Heart left ventricle (tissue), 16 donors: ENCODE measurements around the gene SORCS2. TPM values are rescaled to one million over a fixed set of nuclear protein-coding genes. Genes with fewer than 3 reads are reported as not detected.
A peak's percentile ranks its signal among the peaks of the same experiment; 100 is the strongest.

Source experiments
- ATAC-seq, 4 donors: fragments of 200-7000 bp; cut with Tn5 transposase; one replicate each; pipeline ENCODE4 v1.9.1; 2020 to 2022; ENCODE audit warnings: moderate library complexity in 4 of 4, mild to moderate bottlenecking in 3 of 4, moderate number of reproducible peaks in 1 of 4
- DNase-seq, 5 donors: peaks; one replicate each; pipeline ENCODE4 v3.0.0-alpha.2; 2020
- H3K27ac ChIP-seq, 12 donors: fragments of 200-600 bp; sonication (generic) in 4 of 12; one replicate each; pipeline versions ENCODE4 v1.5.0 to v1.8.0; 2016 to 2022; ENCODE audit warnings: mild to moderate bottlenecking in 2 of 12
- H3K27me3 ChIP-seq, 9 donors: fragments of 200-600 bp; sonication (generic) in 2 of 9; one replicate each; pipeline versions ENCODE4 v1.5.1 to v1.8.0; 2016 to 2022; ENCODE audit warnings: mild to moderate bottlenecking in 3 of 9
- H3K36me3 ChIP-seq, 9 donors: fragments of 200-600 bp; sonication (generic) in 2 of 9; one replicate each; pipeline versions ENCODE4 v1.5.0 to v1.8.0; 2018 to 2022; ENCODE audit warnings: mild to moderate bottlenecking in 2 of 9
- H3K4me1 ChIP-seq, 12 donors: fragments of 200-600 bp; sonication (generic) in 4 of 12; one replicate each; pipeline versions ENCODE4 v1.5.0 to v1.8.0; 2016 to 2022; ENCODE audit warnings: mild to moderate bottlenecking in 3 of 12
- H3K4me3 ChIP-seq, 12 donors: fragments of 200-600 bp; sonication (generic) in 4 of 12; one replicate each; pipeline versions ENCODE4 v1.5.0 to v1.8.0; 2017 to 2022; ENCODE audit warnings: mild to moderate bottlenecking in 9 of 12, moderate library complexity in 4 of 12
- H3K9me3 ChIP-seq, 12 donors: fragments of 200-600 bp; sonication (generic) in 4 of 12; one replicate each; pipeline versions ENCODE4 v1.5.0 to v1.8.0; 2016 to 2022; ENCODE audit warnings: mild to moderate bottlenecking in 1 of 12
- CTCF ChIP-seq, 12 donors: fragments of 200-600 bp; sonication (generic) in 4 of 12; IDR thresholded peaks; one replicate each; pipeline versions ENCODE4 v1.5.0 to v1.8.0; 2018 to 2022; ENCODE audit warnings: antibody characterized with exemption in 12 of 12, mild to moderate bottlenecking in 5 of 12
- POLR2A ChIP-seq, 2 donors: fragments of 450-650 bp; IDR thresholded peaks; one replicate each; pipeline ENCODE4 v1.6.1; 2017; ENCODE audit warnings: antibody characterized with exemption in 2 of 2, mild to moderate bottlenecking in 2 of 2, moderate library complexity in 2 of 2
- WGBS, 4 donors: extraction: QIAGEN DNeasy Blood & Tissue Kit in 2 of 4; methylation state at CpG; one replicate each; pipeline versions ENCODE4 v1.1.5 to v1.1.7; 2013 to 2018; 5-methylcytosine and 5-hydroxymethylcytosine counted together
- intact Hi-C, 10 donors: fragments of 100-400 bp; cut with DNase I; formaldehyde crosslinking; loops; one replicate each; pipeline versions ENCODE4 v1.11.1 to v1.14.2; 2022
- polyA plus RNA-seq, 2 donors: library from polyadenylated mRNA; stranded (reverse); fragments of 200-250 nt; gene quantifications; one replicate each; pipeline ENCODE4 v1.2.3, GENCODE V29; 2013
- total RNA-seq, 9 donors: library from RNA; depleted of rRNA in 2 of 9; stranded (reverse); fragments of >200 nt in 2 of 9; fragmentation: NEBNext Ultra II Directional in 3 of 9; extraction: Animal tissue kit (Norgen Biotek cat#: 25700) in 3 of 9; gene quantifications; one replicate each; pipeline versions ENCODE4 v1.1.0 to v1.2.4, GENCODE V29; 2016 to 2023
- donor health status: ischemic (EF 13 %, LVEDD 7.1; RV severe dilation, severe dysfunction).
- donor health status: healthy with polysubstance abuse.
- donor health status: DM: no; HTN: yes; CAD: no.
- donor health status: DM: no; HTN: no; CAD: no.
- donor health status: ischemic (EF 25% LVEDD 6.9; RV normal size, moderate dysfunction).
- donor health status: ischemic (EF 25% LVEDD 5.7; RV mildly dilated, moderate dysfunction).
- donor health status: healthy.
- donor health status: DM: yes; HTN: yes; CAD: no.
- donor health status: ischemic (EF 35%, LVEDD 5.7; RV mildly dilated, moderate dysfunction).
- donor health status: nonischemic (EF 11% LVEDD 7.7; RV severe dilation, severe dysfunction).
- donor health status: DM: yes; HTN: yes; CAD: no.
- donor health status: PGD.
- donor health status: ischemic (EF 29% LVEDD 5.4; RV normal size, mild dysfunction).
- donor health status: nonischemic (EF 23%, LVEDD 6.1; RV moderate dilation, normal function).

Gene SORCS2
- total and polyA plus RNA-seq, 11 donors = 0.28 to 5.5 (median 2.4) TPM

GRCh38 chr4:7433376-7434140 lies 241.2 kb downstream of the SORCS2 start:
- no peak overlapping the region for H3K27ac ChIP-seq
- no peaks in the 10 kb centered on the region for H3K27me3 ChIP-seq
- intact Hi-C loops = no loop called here
- no peaks in the 10 kb centered on the region for H3K36me3 ChIP-seq
- WGBS, 4 donors = 85 to 92% (median 89%) methylated on average over 23 to 28 of the region's 28 CpGs
- peak in 2 of 5 donors; percentile 23 to 51 for DNase-seq
- no peak for TF ChIP-seq POLR2A (IDR thresholded peaks at IDR 0.05)
- no peak for TF ChIP-seq CTCF (IDR thresholded peaks at IDR 0.05)
- H3K4me3 ChIP-seq = no peak overlapping the region
- no peaks in the 10 kb centered on the region for H3K9me3 ChIP-seq
- no peak for ATAC-seq
- H3K4me1 ChIP-seq = peaks cover 0 to 13% (median 0%) of the 10 kb centered on the region in 12 donors

GRCh38 chr4:7434141-7434765 lies 241.9 kb downstream of the SORCS2 start:
- 83 to 89% (median 85%) methylated on average over 10 to 26 of the region's 26 CpGs for WGBS, 4 donors
- intact Hi-C loops = no loop called here
- peak in 2 of 5 donors; percentile 24 to 41 for DNase-seq
- Histone ChIP-seq H3K9me3 (peaks cover 0 to 5% (median 0%) of the 10 kb centered on the region in 12 donors), H3K36me3 (no peaks in the 10 kb centered on the region), H3K27ac (no peak overlapping the region), H3K27me3 (no peaks in the 10 kb centered on the region), H3K4me1 (peaks cover 0 to 13% (median 0%) of the 10 kb centered on the region in 12 donors), H3K4me3 (no peak overlapping the region)
- ATAC-seq = no peak
- no peak for TF ChIP-seq POLR2A (IDR thresholded peaks at IDR 0.05)
- no peak for TF ChIP-seq CTCF (IDR thresholded peaks at IDR 0.05)

- H3K36me3 ChIP-seq = no peaks in the 10 kb centered on the region
- DNase-seq (peak in 3 of 5 donors; percentile 47 to 68 (median 58)), ATAC-seq (peak; percentile 39 to 90 (median 78))
- intact Hi-C loops = no loop called here
- TF ChIP-seq POLR2A (IDR thresholded peaks at IDR 0.05) (no peak), CTCF (IDR thresholded peaks at IDR 0.05) (no peak)
- no peak within 1 kb of the TSS for H3K27ac ChIP-seq
- peaks cover 0 to 5% (median 0%) of the 10 kb centered on the region in 12 donors for H3K9me3 ChIP-seq
- no peaks in the 10 kb centered on the region for H3K27me3 ChIP-seq
- peaks cover 0 to 12% (median 0%) of the 10 kb centered on the region in 12 donors for H3K4me1 ChIP-seq
- no peak within 1 kb of the TSS for H3K4me3 ChIP-seq
- 8 to 24% (median 11%) methylated on average over 6 to 7 of the region's 7 CpGs for WGBS, 4 donors
Measured at GRCh38 chr4:7434766-7435150, 242.4 kb downstream of the SORCS2 start, which contains the start of gene PSAPL1. Gene PSAPL1, minus strand, starts transcription at chr4:7434930. Its CDS starts 51 bp downstream, at chr4:7434879.

- no peaks in the 10 kb centered on the region for H3K36me3 ChIP-seq
- no peak overlapping the region for H3K4me3 ChIP-seq
- DNase-seq (peak in 2 of 5 donors; percentile 10 to 26), ATAC-seq (no peak)
- no peak overlapping the region for H3K27ac ChIP-seq
- H3K9me3 ChIP-seq = peaks cover 0 to 5% (median 0%) of the 10 kb centered on the region in 12 donors
- TF ChIP-seq CTCF (IDR thresholded peaks at IDR 0.05) = no peak
- TF ChIP-seq POLR2A (IDR thresholded peaks at IDR 0.05) = no peak
- intact Hi-C loops = no loop called here
- H3K4me1 ChIP-seq = peaks cover 0 to 8% (median 0%) of the 10 kb centered on the region in 12 donors
- no peaks in the 10 kb centered on the region for H3K27me3 ChIP-seq
- WGBS, 4 donors = 57 to 72% (median 63%) methylated on average over 11 of the region's 11 CpGs
Measured at GRCh38 chr4:7435471-7436061, 243.2 kb downstream of the SORCS2 start.
